GM19025 (cell line): ENCODE measurements around the gene FAM174C.

ENCODE experiments used
- ATAC-seq: cut with Tn5 transposase; IDR thresholded peaks from one replicate; pipeline ENCODE4 v1.9.1; 2021; ENCODE audit warnings: mild to moderate bottlenecking, low read depth, moderate library complexity; ENCODE audit not compliant: unreplicated experiment

Gene FAM174C

GRCh38 chr19:1271528-1272422 is 3.6 kb upstream of the FAM174C start:
- no peak for ATAC-seq

GRCh38 chr19:1272423-1273262 is 2.7 kb upstream of the FAM174C start:
- ATAC-seq, result no peak

DNA sequence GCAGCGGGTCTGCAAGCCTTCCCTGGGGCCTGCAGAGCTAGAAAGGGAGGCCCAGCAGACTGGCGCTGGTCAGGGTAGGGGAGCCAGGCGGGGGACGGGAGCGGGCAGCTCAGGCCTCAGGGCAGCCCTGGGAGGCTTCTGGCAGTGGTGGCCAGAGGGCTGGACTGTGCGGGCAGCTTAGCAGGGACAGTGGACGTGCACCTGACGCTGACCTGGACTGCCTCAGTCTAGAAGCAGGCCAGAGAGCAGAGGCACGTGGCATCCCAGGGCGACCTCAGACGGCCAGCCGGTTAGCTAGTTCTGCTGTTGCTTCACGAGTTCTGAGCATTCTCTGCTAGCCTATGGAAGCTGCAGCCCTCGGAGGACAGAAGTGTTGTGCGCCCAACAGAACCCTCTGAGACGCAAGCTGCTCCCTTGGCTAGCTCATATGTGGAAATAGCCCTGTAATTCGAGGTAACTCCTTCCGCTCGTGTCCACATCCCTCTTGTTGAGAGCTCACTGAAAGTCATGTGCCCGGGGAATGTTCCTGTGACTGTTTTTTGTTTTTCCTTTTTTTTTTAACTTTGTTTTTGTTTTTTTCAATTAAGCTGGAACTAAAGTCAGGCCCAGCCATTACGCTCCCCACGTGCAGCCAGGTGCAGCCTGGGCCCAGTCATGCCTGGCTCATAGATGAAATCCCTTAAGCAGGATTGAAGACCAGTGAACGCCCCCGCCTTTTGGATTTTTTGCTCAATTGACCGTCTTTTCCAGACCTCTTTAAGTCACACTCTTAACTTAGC is 1.9 kb upstream of the FAM174C start:
- no peak for ATAC-seq

DNA sequence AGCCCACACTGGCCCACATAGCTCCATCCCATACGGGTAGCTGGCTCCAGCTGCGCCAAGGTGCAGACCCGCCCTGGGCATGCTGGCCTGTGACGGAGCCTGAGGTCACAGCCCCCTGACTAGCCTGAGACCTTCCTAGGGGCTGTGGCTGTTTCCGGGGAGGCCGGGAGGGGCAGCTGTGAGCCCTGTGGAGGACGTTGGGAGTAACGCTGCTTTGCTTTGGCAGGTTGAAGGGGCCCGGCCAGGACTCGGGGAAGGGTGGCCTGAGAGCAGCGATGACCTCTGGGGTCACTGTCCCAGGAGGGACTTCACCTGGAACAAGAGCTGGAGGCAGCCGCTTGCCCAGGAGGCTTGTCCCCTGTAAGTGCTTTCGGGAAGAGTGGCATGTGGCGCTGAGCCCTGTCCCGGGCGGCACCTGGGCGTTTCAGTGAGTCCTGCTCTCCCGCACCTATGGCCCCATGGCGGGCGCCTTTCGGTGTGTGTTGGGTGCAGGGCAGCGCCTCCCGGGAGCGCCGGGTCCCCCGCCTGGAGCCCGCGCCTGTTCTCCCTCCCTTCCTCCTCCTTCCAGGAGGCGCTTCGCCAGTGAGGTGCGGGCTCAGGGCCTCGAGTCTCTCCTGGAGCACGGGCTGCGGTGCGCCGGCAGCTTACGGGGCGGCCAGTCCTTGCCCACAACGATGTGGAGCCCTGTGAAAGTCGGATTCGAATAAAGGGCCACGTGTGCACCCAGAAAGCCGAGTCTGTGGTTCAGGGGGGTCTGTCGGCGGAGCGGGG is 1.1 kb upstream of the FAM174C start:
- ATAC-seq, result no peak

- no peak for ATAC-seq
These were observed 474 bp upstream of the FAM174C start for GRCh38 chr19:1274852-1275259.

GRCh38 chr19:1275976-1276627 is 772 bp downstream of the FAM174C start:
- ATAC-seq, result no peak

GRCh38 chr19:1276628-1277022 is 1.3 kb downstream of the FAM174C start:
- no peak for ATAC-seq

- no peak for ATAC-seq
These were observed 1.7 kb downstream of the FAM174C start for GRCh38 chr19:1277061-1277460.

- no peak for ATAC-seq
These were observed 2.7 kb downstream of the FAM174C start for GRCh38 chr19:1278074-1278473.

GRCh38 chr19:1278713-1279660 is 3.7 kb downstream of the FAM174C start:
- ATAC-seq, result no peak

GRCh38 chr19:1279782-1280341 is 4.5 kb downstream of the FAM174C start:
- ATAC-seq, result no peak

DNA sequence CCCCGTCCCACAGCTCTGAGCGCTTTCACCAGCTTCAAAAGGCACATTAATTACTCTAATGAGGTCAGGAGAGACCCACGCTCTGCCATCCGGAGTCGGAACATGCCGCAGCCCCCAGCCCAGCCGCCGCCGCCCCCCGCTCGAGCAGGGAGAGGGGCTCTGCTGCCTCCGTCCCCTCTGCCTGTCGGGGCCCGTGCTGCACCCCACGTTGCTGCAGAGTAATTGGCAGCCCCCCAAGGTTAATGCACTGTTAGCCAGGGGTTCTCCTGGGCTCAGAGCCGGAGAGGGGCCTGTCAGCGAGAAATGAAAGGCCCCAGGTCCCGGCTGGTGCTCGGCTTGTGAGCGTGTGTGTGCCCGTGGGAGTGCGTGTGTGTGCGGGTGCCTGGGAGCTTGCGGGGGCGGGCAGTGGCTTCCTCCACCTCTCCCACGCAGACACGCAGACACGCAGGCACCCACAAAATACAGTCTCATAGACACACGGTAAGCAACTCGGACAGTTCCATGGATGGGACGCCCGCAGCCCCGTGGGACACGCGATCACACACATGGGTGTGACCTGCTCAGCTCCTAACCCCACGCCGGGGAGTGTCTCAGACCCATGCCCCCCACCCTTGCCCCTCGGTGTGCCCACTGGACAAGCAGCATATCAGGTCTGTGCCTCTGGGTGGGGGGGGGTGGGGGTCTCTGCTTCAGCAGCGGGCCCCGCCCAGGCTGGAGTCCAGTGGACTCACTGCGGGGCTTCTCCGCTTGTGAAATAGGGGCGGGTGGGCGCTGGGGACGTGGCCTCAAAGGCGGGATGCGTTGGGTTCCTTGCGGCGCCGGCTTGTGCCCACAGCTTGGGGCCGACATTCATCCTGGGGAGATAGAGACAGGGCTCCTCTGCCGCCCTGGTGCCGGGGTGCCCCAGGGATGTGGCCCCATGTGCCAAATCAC is 5.6 kb downstream of the FAM174C start:
- no peak for ATAC-seq

DNA sequence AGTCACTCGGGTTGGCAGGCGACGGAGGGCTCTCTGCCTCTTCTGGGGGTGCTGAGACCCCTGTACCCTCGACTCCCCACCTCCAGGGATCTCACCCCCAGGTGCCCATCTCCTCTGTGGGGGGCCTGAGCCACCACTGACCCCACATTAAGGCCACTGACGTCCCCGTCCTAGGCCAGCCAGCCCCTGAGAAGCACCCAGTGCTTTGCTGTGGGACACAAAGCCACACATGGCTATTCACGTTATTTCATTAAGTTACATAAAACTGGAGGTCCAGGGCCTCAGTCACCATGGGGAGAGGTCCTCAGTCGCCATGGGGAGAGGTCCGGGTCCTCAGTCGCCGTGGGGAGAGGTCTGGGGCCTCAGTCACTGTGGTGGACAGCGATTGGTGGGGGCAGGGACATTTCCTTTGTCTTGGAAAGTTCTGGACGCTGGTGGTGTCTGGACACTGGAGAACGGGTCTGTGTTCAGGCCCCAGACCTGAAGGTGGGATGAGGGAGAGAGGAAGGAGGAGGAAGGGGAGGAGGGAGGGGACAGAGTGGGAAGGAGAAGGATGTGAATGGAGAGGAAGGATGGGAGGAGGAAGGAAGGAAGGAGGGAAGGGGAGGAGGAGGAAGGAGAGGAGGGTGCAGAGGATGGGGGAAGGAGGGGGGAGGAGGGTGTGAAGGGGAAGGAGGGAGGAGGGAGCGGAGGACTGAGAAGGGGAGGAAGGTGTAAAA is 6.4 kb downstream of the FAM174C start:
- ATAC-seq, result no peak

- no peak for ATAC-seq
These were observed 7.4 kb downstream of the FAM174C start for GRCh38 chr19:1282588-1283206.

DNA sequence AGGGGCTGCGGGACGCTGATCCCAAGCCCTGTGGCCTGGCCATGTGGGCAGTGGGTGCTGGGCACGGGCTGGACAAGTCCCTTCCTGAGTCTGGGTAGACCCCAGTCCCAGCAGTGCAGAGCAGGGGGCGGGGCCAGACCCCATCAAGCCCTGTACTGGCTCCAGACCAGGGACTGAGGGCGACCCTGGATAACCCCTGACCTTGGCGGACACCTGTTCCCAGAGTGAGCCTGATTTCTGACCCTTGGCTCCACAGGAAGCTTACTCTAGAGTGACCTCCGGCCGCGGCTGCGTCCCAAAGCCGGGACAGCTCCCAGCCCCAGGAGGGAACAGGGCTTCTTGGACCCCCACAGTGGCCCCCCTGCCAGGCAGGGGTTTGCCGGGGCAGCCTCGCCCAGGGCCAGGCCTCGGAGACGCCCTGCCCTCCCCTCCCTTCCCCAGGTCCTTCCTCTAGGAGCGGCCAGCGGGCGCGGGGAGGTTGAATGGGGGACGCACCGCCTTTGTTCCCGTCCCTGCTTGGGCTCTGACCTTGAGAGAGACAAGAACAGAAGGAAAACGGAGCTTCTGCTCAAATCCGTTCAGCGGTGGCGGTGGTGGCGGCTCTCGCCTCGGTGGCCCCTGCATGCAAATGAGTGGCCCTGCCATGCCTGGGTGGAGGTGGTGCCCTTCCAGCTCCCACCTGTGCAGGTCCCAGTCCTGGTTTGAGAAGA is 8.0 kb downstream of the FAM174C start:
- no peak for ATAC-seq
